HG03066 (cell line): ENCODE data around the gene DUOXA2.
"Not testable (repeated sequence)": the region's sequence is repeated elsewhere in the genome, so short reads cannot be mapped to it uniquely, and the experiment has no call there.

ENCODE experiments used
- ATAC-seq: cut with Tn5 transposase; IDR thresholded peaks from one replicate; pipeline ENCODE4 v1.9.1; 2021; ENCODE audit warnings: low read depth; ENCODE audit not compliant: unreplicated experiment

Gene DUOXA2

DNA sequence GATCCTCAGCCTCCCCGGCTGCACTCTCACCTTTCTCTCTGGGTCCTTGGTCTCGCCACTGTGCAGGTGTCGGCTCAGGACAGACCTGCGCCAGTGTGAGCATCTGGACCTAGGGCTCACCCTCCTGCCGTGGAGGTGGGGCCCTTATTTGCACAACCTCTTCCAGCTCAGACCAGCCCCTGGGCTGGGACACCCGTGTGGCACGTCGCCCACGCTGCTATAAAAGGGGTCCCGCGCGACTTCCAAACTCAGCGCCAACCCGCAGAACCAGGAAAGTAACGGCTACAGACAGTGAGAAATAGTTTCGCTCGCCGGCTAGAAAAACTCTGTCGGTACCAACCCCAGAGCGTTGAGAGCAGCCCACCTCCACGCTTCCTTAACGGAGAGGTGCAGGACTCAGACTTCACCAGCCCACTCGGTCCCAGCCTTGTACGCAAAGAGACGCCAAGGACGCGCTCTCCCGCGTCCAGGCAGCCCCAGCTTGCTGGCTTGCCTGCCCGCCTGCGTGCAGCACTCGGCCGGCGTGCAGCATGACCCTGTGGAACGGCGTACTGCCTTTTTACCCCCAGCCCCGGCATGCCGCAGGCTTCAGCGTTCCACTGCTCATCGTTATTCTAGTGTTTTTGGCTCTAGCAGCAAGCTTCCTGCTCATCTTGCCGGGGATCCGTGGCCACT, at the start of gene DUOXA2, which contains the start of gene DUOX2:
Gene DUOXA2 (plus strand): TSS at position 251 of the 675 bp plus-strand sequence. CDS start 280 bp downstream, at position 531.
Gene DUOX2 (minus strand): TSS at position 97 of the 675 bp plus-strand sequence. CDS start 761 bp downstream, outside the sequence.
- no peak for ATAC-seq

DNA sequence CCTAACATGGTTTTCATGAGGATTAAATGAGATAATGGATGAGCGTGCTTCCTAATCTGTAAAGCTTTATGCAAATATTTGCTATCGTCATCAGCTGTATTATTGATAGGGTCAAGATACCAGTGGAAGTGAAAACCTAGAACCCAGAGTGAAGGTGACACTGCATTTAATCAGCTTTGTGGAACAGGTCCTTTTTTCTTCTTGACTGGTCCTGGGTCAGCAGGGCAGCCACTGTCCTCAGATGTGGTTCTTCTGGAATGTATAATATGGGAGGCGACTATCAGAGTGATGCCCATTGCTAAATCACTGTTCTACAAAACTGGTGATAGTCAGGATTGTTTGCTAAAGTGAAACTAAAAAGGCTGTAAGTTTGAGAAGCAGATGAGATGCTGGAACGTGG, 49.7 kb upstream of the DUOXA2 start:
- ATAC-seq, result no peak

DNA sequence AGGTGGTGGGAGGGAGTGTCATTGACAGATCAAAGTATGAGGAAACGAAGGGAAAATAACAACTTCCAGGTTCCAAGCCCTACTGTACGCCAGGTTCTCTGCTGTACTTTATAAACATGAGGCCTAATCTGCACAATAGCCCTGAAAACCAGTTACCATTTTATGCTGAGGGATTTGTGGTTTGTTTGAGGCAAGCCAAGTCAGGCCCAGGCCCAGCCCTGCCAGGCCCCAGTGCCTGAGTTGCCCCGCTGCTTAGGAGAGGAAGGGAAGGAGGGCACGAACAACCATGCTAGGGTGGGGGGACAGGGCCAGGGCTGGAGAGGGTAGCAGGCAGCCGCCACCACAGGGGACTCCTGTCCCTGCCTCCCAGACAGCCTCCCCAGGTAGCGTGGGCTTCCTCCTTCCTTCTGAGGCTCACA, 44.2 kb upstream of the DUOXA2 start:
- not testable (repeated sequence) for ATAC-seq

DNA sequence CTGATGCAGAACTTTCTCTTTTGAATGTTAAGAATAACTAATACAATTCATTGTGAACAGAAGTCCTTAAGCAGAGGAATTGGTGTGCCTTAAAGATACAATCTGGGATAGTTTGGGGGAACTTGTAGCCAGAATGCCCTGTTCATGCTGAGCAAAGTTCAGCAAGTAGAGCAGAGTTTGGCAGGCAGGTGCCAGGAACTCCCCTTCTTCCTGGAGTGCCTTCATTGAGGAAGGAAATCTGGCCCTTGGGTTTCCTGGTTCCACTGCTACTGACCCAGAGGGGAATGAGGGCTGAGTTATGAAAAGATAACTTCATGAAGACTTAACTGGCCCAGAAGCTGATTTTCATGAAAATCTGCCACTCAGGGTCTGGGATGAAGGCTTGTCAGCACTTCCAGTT, 40.5 kb upstream of the DUOXA2 start:
- not testable (repeated sequence) for ATAC-seq

DNA sequence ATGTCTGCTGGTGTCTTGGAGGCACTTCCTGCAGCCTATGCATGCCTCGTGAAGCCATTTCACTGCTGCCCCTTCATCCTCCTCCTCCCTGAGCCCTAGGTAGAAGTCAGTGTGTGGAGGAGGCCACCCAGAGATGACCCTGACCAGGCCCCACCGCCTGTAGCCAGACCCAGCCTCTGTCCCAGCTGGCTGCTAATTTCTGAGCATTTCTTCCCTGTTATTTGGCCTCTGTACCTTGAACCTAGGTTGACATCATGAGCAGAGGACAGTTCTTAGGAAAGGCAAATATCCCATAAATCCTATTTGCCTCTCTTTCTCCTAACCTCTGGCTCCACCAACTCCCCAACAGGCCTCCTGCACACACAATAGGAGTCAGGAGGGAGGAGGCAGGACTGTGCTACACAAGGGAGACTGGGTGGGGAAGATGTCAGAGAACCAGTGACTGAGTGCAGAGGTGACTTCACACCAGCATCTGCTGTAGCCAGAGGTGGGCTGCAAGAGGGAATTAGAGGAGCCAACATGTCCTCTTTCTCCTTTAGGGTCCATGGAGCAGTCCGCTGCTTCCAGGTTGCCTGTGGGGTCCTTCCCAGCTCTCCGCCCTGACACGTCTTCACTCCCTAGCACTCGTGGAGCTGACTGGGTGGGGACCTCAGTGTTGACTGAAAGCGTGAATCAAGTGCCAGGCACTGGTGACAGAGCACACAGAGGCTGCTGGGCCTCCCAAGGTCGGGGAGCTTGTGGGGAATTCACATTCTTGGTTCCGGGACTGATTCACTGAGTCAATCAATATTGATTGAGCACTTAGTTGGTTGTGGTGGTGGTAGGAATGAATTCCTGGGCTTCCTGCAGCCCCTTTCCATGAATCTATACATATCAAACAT, 38.4 kb upstream of the DUOXA2 start:
- ATAC-seq, result not testable (repeated sequence)

DNA sequence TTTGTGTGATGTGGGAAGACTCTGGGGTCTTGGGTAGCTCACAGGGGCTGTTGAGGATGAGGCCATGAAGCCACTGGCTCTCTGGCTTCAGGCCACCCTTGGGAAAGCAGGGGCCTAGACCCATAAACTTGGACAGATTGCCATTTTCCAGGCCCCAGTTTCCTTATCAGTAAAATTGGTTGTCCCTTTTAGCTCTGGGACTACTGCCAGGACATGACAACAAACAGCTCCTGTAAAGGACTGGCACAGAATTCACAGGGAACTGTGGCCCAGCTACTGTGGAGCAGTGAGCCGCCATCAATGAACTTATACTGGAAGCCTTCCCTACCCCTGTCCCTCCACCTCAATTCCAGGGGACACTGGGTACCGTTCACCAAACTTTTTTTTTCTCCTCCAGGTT, 36.7 kb upstream of the DUOXA2 start:
- ATAC-seq, result not testable (repeated sequence)

DNA sequence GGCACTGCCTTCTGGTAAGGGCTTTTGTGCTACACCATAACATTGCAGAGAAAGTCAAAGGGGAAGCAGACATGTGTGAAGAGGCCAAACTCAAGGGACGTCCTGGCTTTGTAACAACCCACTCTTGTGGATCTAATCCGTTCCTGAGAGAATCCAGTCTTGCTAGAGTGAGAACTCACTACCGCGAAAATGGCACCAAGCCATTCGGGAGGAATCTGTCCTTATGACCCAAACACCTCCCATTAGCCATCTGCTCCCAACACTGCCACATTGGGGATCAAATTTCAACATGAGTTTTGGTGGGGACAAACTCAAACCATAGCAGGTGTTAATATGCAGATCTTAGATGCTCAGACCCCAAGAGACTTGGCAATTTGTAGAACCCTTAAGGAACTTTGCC, 34.9 kb upstream of the DUOXA2 start:
- not testable (repeated sequence) for ATAC-seq

DNA sequence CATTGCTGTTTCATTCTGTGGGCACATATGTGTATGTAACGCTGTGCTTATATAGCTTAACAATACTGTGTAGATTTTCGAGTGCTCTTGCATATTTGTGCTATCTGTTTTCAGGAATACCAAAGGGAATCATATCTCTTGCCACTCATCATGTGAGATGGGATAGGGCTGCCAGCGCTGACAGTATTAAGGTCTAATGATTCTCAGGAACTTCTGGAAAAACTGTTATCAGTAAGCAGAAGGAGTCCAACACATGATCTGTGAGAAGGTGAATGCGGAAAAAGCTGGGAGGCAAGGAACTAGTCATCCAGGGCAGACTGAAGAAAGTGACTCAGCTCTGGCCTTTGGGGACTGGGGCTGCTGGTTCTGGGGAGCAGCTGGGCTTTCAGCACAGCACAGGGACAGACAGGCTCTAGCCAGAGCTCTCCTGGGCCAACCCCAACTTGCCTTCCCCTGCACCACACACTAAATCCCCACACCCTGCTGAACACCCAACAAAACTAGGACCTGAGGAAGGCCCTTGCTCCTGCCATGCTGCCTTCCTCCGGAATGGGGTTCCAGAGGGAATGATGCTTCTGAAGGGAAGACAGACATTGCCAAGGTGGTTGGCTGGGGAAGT, 34.4 kb upstream of the DUOXA2 start:
- not testable (repeated sequence) for ATAC-seq

DNA sequence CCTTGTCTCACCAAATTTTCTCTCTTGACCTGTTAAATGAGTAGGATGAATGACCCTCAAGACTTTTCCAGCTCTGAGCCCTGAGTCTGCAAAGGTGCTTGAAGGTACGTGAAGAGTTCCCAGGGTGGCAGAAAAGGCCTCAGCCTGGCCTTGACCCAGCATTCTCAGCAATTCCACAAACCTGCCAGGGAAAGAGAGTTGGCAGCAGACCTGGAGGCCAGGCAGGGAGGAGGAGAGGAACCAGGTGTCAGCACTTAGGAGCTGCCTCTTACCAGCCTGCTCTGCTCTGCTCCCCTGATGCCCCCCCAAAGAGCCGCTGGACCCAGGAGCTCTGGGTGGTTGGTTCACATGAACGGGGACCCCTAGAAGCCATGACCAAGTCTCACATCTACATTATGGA, 33.5 kb upstream of the DUOXA2 start:
- ATAC-seq, result not testable (repeated sequence)

DNA sequence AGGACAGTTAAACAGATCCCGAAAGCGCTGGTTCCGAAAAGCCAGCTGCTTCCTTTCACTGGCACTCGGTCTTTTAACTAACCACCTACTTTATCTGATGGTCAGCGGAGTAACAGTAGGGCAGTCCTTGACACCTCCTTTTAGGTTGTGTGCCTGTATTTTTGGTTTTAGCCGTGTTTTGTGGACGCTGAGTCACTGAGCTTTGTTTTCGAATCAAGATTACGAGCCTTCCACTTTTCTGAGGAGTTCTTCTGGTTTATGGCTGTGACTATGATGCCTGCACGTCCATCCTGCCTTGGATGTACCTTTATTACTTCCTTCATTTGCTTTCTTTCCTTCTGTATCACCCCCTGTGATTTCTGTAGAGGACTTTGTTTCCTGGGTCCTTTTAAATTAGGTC, 31.7 kb upstream of the DUOXA2 start:
- not testable (repeated sequence) for ATAC-seq

DNA sequence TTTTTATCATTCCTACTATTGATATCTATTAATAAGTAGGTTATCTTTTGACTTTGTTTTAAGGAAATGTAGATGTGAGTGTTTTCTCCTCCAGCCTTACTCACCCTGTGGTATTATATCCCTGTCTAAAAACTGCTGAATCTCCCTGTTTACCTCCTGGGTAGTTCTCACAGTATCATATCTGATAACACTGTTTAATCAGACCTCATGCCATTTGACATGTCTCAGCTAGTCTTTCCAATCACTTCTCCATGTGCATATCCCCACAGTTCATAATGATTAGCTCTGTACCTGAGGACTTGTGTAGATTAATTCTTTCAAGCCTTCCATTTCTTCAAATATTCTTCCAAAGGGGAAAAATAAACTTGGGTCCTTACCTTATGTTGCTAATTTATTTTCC, 30.9 kb upstream of the DUOXA2 start:
- ATAC-seq, result no peak

DNA sequence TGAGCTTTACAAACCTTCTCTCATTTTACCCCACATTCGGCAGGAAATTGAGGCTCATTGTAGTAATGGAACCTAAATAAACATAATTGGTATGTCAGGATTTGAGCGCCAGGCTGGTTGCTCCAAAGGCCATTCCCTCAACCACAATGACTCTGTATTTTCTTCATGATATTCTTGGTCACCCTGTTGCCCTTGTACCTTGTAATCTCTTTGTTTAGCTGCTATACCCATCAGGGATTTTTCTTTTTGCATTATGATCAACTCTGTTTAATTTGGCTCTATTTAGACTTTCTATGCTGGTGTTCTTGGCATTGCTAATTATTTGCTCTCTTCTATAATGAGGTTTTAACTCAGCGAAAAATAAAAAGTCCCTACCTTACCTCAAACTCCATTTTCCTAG, 30.0 kb upstream of the DUOXA2 start:
- ATAC-seq, result no peak

DNA sequence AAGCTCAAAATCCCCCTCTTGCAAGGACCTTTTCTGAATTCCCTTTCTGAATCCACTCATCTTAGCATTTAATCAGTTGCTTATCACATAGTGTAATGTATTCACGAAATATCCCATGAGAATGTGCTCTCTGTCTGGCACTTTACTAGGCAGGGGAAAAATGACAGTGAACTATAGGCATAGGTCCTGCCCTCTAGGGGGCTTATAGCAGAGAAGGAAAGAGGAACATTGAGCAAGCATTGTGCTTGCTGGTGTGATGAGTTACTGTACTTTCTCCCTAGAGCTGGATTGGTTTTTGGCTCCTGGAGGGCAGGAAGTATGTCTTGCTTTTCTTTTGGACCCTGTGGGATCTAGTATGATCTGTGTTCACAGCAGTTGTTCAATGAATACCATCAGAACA, 26.6 kb upstream of the DUOXA2 start:
- ATAC-seq, result no peak

DNA sequence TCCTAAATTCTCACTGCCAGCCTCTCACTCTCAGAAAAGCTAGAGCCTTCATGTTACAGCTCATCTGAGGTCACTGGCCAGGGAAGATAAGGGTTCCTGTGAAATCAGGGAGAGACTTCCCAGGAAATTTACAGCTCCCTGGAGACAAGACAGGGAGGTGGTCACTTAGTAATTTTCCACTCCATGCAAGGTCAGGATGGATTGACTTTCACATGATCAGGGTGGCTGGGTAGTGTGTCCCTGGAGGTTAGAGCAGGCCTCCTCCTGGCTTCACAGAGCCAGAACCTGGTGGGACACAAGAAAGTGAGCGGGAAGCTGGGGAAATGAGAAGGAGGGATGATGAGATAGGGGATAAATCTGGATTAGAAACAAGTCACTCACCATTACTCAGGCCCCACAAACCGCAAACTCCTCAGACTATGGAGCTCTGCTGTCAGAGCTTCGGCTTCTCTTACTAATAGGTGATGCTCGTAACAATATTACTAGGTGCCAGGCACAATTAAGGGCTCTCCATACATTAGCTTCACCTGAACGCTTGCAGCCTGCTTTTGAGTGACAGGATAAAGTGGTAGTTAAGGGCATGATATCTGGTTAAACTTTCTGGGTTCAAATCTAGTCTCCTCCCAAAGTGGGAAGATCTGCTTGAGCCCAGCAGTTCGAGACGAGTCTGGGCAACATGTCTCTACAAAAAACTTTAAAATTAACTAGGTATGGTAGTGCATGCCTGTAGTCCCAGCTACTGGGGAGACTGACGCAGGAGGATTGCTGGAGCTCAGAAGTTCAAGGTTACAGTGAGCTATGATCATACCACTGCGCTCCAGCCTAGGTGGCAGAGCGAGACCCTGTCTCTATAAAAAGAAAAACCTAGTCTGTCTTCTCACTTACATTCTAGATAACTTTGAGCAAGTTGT, 25.1 kb upstream of the DUOXA2 start:
- ATAC-seq, result no peak

DNA sequence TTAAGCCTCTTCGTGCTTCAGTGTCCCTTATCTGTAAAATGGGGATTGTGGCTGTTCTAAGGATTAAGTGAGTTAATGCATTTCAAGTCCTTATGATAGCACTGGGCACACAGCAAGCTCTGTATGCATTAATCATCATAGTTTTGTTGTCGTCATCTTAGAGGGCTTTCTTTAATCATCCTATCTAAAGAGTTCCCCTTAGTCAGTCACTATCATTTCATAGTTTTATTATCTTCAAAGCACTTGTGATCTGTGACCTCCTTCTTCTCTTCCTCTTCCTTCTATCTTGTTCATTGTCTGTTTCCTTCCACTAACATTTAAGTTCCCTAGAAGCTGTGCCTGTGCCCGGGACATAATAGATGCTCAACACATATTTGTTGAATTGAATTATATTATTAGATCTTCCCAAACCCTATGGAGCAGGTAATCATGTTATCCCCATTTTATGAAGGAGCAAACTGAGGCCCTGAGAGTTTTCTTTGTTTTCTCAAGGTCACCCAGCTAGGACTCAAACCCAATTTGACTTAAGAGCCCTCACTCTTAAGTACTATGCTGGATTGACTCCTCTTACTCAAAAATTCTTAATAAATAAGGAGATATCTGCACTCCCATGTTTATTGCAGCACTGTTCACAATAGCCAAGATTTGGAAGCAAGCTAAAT, 24.3 kb upstream of the DUOXA2 start:
- no peak for ATAC-seq

DNA sequence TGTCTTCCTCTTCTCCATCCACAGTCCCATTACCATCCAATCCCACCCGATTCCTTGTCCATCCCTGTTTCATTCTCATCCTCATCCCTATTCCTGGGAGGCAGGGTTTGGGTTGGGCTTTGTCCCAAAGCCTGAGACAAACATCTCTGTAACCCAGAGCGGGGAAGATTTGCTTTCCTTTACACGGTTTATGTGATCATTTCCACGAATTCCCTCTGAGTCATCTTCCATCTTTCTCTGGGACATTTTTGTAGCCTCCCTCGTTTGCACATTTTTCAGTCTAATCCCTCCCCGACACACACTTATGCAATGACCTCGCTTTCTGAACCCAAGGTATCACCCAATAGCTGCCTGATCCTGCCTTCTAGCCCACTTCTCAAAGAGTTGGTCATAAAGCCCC, 23.0 kb upstream of the DUOXA2 start:
- ATAC-seq, result no peak

DNA sequence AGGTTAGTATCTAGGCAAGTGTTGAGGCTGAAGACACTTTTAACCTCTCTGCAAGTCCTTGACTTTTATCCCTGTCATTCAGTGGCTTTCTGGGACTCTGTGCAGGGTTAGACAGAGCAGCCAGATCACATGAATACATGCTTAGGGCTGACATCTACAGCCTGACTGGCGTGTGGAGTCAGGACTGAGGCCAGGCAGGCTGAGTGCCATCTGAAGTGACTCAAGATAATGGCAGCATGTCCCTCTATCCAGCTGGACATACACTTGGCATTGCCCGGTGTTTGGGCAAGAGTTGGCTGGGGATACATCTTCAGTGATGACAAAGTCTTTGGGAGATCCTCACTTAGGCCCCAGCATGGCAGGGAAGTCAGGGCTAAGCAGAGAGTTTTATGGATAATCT, 22.6 kb upstream of the DUOXA2 start:
- ATAC-seq, result no peak

DNA sequence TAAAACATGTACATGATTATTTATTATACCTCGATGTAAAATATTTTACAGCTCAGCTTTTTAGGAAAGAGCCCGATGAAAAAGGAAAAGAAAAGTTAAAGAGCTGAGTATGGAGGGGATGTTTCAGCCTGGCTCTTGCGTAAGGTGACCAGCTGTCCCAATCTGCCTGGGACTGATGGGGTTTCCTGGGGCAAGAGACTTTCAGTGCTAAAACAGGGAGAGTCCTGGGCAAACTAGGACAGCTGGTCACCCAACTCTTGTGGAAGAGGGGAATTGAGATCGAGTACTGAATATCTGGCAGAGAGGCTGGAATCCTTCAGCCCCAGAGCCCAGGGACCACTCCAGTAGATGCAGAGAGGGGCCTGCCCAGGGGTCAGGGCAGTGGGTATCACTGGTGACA, 21.1 kb upstream of the DUOXA2 start:
- no peak for ATAC-seq

DNA sequence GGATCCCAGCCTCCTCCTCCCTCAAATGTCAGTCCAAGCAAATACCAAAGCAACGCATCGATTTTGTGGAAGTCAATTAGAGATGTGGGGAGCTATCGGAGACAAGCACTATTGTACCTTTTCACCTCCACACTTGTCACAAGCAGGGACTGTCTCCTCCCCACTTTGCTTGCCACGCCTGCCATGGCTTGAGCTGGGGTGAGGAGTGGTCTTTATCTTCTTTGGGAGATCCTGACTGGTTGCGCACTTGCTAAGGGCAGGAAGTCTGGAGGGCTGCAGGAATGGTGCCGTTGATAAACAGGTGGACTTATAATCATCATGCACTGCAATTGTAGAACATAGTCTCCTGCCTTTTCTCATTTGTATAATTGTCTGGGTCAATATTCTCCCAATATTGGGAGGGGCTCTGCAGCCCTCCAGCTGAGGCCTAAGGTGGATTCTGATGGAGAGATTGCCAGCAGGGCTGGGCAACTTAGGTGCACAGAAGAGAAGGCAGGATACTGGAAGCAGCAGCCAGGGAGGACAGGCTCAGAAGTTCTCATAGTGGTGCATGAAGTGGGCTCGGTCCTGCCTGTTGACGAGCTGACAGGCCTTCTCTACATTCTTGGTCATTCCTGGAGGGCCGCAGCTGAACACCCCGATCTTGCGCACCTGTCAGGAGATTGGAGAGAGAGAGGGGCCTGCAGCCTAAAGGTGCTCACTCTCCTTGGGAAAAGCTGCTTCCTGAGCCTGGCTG, 20.3 kb upstream of the DUOXA2 start:
- ATAC-seq, result no peak
